ENCODE results near the gene THUMPD3. TPM values are rescaled to one million over a fixed set of nuclear protein-coding genes. Genes with fewer than 3 reads are reported as not detected.

Gene THUMPD3
- total RNA-seq, 1 donor from 2014 or later, result 24.4 TPM

DNA sequence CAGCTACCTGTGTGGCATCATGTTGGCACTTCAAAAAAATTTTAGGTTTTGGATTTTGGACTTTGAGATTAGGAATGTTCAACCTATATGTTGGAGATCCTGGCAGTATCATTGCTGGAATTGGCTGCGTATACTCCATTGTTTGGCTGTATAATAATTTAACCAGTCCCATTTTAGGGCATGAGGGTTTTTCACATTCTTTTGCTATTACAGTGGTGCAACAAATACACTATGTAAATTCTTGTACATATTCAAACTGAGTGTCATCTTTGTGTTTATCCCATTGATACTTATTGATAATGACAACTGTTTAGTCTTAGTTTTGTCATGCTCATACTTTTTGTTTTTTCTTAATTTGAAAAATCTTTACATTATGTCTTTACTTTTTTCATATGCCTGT, 6.7 kb downstream of the THUMPD3 start:
- Histone ChIP-seq H3K4me3 (no peak overlapping the region), H3K9me3 (no peaks in the 10 kb centered on the region), H3K27me3 (no peaks in the 10 kb centered on the region), H3K4me1 (peaks cover 0 to 5% of the 10 kb centered on the region in 2 donors), H3K36me3 (peaks cover 64 to 91% of the 10 kb centered on the region in 2 donors), H3K27ac (no peak overlapping the region)
- intact Hi-C loops (cut with DNase I), result no loop called here
- no peak for DNase-seq (ENCODE audit: low spot score in 2 of 2)
- TF ChIP-seq, protein P1, sequence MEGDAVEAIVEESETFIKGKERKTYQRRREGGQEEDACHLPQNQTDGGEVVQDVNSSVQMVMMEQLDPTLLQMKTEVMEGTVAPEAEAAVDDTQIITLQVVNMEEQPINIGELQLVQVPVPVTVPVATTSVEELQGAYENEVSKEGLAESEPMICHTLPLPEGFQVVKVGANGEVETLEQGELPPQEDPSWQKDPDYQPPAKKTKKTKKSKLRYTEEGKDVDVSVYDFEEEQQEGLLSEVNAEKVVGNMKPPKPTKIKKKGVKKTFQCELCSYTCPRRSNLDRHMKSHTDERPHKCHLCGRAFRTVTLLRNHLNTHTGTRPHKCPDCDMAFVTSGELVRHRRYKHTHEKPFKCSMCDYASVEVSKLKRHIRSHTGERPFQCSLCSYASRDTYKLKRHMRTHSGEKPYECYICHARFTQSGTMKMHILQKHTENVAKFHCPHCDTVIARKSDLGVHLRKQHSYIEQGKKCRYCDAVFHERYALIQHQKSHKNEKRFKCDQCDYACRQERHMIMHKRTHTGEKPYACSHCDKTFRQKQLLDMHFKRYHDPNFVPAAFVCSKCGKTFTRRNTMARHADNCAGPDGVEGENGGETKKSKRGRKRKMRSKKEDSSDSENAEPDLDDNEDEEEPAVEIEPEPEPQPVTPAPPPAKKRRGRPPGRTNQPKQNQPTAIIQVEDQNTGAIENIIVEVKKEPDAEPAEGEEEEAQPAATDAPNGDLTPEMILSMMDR (IDR thresholded peaks at IDR 0.05), result no peak

GRCh38 chr3:9373465-9373864, 10.6 kb downstream of the THUMPD3 start:
- H3K4me1 ChIP-seq, result no peaks in the 10 kb centered on the region
- H3K27ac ChIP-seq, result no peak overlapping the region
- H3K4me3 ChIP-seq, result no peak overlapping the region
- TF ChIP-seq, protein P1 (IDR thresholded peaks at IDR 0.05), result no peak
- intact Hi-C loops (cut with DNase I), result no loop called here
- H3K27me3 ChIP-seq, result no peaks in the 10 kb centered on the region
- H3K36me3 ChIP-seq, result peaks cover 69 to 94% of the 10 kb centered on the region in 2 donors
- no peaks in the 10 kb centered on the region for H3K9me3 ChIP-seq
- DNase-seq (ENCODE audit: low spot score in 2 of 2), result no peak

- no peak overlapping the region for H3K4me3 ChIP-seq
- intact Hi-C loops (cut with DNase I), result no loop called here
- no peak overlapping the region for H3K27ac ChIP-seq
- TF ChIP-seq, protein P1 (IDR thresholded peaks at IDR 0.05), result no peak
- no peaks in the 10 kb centered on the region for H3K27me3 ChIP-seq
- H3K4me1 ChIP-seq, result no peaks in the 10 kb centered on the region
- no peaks in the 10 kb centered on the region for H3K9me3 ChIP-seq
- H3K36me3 ChIP-seq, result peaks cover 57 to 81% of the 10 kb centered on the region in 2 donors
- no peak for DNase-seq (ENCODE audit: low spot score in 2 of 2)
Measured at GRCh38 chr3:9377981-9378380, 15.1 kb downstream of the THUMPD3 start.

GRCh38 chr3:9379327-9379726, 16.5 kb downstream of the THUMPD3 start:
- Histone ChIP-seq H3K4me1 (no peaks in the 10 kb centered on the region), H3K27ac (no peak overlapping the region), H3K4me3 (no peak overlapping the region), H3K9me3 (no peaks in the 10 kb centered on the region), H3K36me3 (peaks cover 54 to 81% of the 10 kb centered on the region in 2 donors), H3K27me3 (no peaks in the 10 kb centered on the region)
- intact Hi-C loops (cut with DNase I), result no loop called here
- TF ChIP-seq, protein P1 (IDR thresholded peaks at IDR 0.05), result no peak
- DNase-seq (ENCODE audit: low spot score in 2 of 2), result no peak

DNA sequence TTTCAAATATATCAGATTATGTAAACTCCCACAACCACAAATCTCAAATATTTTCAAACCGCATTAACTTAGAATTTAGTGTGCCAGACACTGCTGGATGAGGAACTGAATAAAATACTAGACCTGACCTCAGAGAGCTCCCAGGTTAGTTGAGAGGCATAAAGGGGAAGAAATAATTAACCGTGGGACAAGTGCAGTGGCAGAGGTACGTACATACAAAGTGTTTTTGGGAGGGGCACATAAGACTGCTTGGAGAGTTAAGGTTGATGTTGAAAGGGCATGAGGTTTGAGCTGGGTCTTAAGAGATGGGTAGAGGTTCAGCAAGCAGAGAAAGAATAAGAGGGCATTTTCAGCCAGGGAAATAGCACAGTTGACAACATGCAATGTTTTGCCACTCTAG, 17.2 kb downstream of the THUMPD3 start:
- intact Hi-C loops (cut with DNase I), result no loop called here
- Histone ChIP-seq H3K9me3 (no peaks in the 10 kb centered on the region), H3K4me3 (no peak overlapping the region), H3K36me3 (peaks cover 55 to 81% of the 10 kb centered on the region in 2 donors), H3K27me3 (no peaks in the 10 kb centered on the region), H3K4me1 (no peaks in the 10 kb centered on the region), H3K27ac (no peak overlapping the region)
- DNase-seq (ENCODE audit: low spot score in 2 of 2), result no peak
- TF ChIP-seq, protein P1 (IDR thresholded peaks at IDR 0.05), result no peak

All from ascending aorta (tissue), 2 donors.